Measurements from ENCODE around the gene NTM. TPM values are rescaled to one million over a fixed set of nuclear protein-coding genes. Genes with fewer than 3 reads are reported as not detected.

NTM gene
- polyA plus RNA-seq, 1 donor from 2014 or later = 39.4 TPM

DNA sequence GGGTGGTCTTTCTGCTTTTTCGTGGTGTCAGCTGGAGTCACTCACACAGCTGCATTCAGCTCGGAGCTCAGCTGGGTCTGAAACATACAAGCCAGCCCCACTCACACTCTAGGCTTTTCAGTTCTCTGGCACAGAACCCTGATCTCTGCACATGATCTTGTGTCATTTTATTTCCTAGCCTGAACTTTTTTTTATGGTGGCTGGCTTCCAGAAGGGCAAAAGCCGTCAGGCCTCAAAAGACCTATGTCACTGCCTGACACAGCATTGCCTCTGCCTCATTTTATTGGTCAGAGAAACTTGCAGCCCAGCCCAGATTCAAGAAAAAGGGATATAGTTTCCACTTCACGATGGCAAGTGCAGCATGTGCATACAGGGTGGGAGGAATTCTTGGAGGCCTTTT lies 117.8 kb downstream of the NTM start:
- no peaks in the 10 kb centered on the region for H3K27me3 ChIP-seq (ENCODE audit: insufficient read depth, low read depth, low read length)
- no peak for TF ChIP-seq SMC3 (conservative IDR thresholded peaks at IDR 0.05; ENCODE audit: poor library complexity)
- no peak for TF ChIP-seq EZH2 (IDR thresholded peaks at IDR 0.05; ENCODE audit: borderline replicate concordance, insufficient read depth, low read length, poor library complexity, severe bottlenecking)
- TF ChIP-seq MXI1 (conservative IDR thresholded peaks at IDR 0.05; ENCODE audit: poor library complexity, severe bottlenecking) = no peak
- no peak for TF ChIP-seq CTCF (IDR thresholded peaks at IDR 0.05; ENCODE audit: poor library complexity, severe bottlenecking)
- TF ChIP-seq POLR2AphosphoS5 (IDR thresholded peaks at IDR 0.05) = no peak
- TF ChIP-seq, protein P1, sequence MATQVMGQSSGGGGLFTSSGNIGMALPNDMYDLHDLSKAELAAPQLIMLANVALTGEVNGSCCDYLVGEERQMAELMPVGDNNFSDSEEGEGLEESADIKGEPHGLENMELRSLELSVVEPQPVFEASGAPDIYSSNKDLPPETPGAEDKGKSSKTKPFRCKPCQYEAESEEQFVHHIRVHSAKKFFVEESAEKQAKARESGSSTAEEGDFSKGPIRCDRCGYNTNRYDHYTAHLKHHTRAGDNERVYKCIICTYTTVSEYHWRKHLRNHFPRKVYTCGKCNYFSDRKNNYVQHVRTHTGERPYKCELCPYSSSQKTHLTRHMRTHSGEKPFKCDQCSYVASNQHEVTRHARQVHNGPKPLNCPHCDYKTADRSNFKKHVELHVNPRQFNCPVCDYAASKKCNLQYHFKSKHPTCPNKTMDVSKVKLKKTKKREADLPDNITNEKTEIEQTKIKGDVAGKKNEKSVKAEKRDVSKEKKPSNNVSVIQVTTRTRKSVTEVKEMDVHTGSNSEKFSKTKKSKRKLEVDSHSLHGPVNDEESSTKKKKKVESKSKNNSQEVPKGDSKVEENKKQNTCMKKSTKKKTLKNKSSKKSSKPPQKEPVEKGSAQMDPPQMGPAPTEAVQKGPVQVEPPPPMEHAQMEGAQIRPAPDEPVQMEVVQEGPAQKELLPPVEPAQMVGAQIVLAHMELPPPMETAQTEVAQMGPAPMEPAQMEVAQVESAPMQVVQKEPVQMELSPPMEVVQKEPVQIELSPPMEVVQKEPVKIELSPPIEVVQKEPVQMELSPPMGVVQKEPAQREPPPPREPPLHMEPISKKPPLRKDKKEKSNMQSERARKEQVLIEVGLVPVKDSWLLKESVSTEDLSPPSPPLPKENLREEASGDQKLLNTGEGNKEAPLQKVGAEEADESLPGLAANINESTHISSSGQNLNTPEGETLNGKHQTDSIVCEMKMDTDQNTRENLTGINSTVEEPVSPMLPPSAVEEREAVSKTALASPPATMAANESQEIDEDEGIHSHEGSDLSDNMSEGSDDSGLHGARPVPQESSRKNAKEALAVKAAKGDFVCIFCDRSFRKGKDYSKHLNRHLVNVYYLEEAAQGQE (IDR thresholded peaks at IDR 0.05; ENCODE audit: borderline replicate concordance) = no peak
- TF ChIP-seq EP300 (conservative IDR thresholded peaks at IDR 0.05; ENCODE audit: poor library complexity, severe bottlenecking) = no peak
- TF ChIP-seq RAD21 (conservative IDR thresholded peaks at IDR 0.05) = no peak
- no peak for TF ChIP-seq TAF1 (IDR thresholded peaks at IDR 0.05; ENCODE audit: low read depth)
- H4K20me1 ChIP-seq (ENCODE audit: insufficient read depth) = no peaks in the 10 kb centered on the region
- no peak overlapping the region for H3K9ac ChIP-seq (ENCODE audit: low read length)
- no peaks in the 10 kb centered on the region for H3K9me3 ChIP-seq (ENCODE audit: low read length)
- no peaks in the 10 kb centered on the region for H3K36me3 ChIP-seq (ENCODE audit: insufficient read depth, low read length)
- H3K9me2 ChIP-seq (ENCODE audit: insufficient read depth, low read length) = no peaks in the 10 kb centered on the region
- no peak overlapping the region for H3K27ac ChIP-seq (ENCODE audit: low read length)
- H3F3A ChIP-seq (ENCODE audit: insufficient read depth, low read length, poor library complexity, severe bottlenecking) = no peaks in the 10 kb centered on the region
- H3K4me2 ChIP-seq (ENCODE audit: low read length) = no peak overlapping the region
- no peaks in the 10 kb centered on the region for H3K79me2 ChIP-seq (replicated peaks; ENCODE audit: insufficient read depth, low read length)
- no peak overlapping the region for H3K4me3 ChIP-seq (ENCODE audit: low read length)
- H2AFZ ChIP-seq (ENCODE audit: low read depth, low read length) = no peak overlapping the region

DNA sequence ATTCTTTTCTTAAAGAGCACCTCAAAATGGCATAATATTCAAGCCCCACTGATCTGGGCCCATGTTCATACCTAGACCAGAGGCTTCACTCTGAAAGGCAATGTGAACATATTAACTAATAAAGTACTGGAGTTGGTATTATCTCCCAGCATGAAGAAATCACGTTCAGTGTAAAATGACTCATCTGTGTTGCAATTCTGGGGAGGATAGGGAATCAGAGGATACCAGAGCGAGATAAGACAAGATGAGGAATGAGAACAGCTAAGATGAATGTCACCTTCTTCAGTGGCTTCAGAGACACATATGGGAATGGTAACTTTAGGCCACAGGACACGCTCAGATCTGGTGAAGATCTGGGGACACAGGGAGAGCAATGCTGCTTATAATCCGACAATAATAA lies 121.1 kb downstream of the NTM start:
- TF ChIP-seq CTCF (IDR thresholded peaks at IDR 0.05; ENCODE audit: poor library complexity, severe bottlenecking) (no peak), MXI1 (conservative IDR thresholded peaks at IDR 0.05; ENCODE audit: poor library complexity, severe bottlenecking) (no peak), EP300 (conservative IDR thresholded peaks at IDR 0.05; ENCODE audit: poor library complexity, severe bottlenecking) (no peak), RAD21 (conservative IDR thresholded peaks at IDR 0.05) (no peak), EZH2 (IDR thresholded peaks at IDR 0.05; ENCODE audit: borderline replicate concordance, insufficient read depth, low read length, poor library complexity, severe bottlenecking) (no peak), TAF1 (IDR thresholded peaks at IDR 0.05; ENCODE audit: low read depth) (no peak), SMC3 (conservative IDR thresholded peaks at IDR 0.05; ENCODE audit: poor library complexity) (no peak), POLR2AphosphoS5 (IDR thresholded peaks at IDR 0.05) (no peak)
- TF ChIP-seq, protein P1 (IDR thresholded peaks at IDR 0.05; ENCODE audit: borderline replicate concordance) = no peak

More for the DNA sequence above, 121.1 kb downstream of the NTM start:
- no peak overlapping the region for H3K4me3 ChIP-seq (ENCODE audit: low read length)
- H2AFZ ChIP-seq (ENCODE audit: low read depth, low read length) = no peak overlapping the region
- no peaks in the 10 kb centered on the region for H3K9me2 ChIP-seq (ENCODE audit: insufficient read depth, low read length)
- no peak overlapping the region for H3K27ac ChIP-seq (ENCODE audit: low read length)
- H3K9me3 ChIP-seq (ENCODE audit: low read length) = no peaks in the 10 kb centered on the region
- H3K4me2 ChIP-seq (ENCODE audit: low read length) = no peak overlapping the region
- H3K36me3 ChIP-seq (ENCODE audit: insufficient read depth, low read length) = no peaks in the 10 kb centered on the region
- H3F3A ChIP-seq (ENCODE audit: insufficient read depth, low read length, poor library complexity, severe bottlenecking) = no peaks in the 10 kb centered on the region
- no peaks in the 10 kb centered on the region for H3K27me3 ChIP-seq (ENCODE audit: insufficient read depth, low read depth, low read length)
- H4K20me1 ChIP-seq (ENCODE audit: insufficient read depth) = no peaks in the 10 kb centered on the region
- no peaks in the 10 kb centered on the region for H3K79me2 ChIP-seq (replicated peaks; ENCODE audit: insufficient read depth, low read length)
- no peak overlapping the region for H3K9ac ChIP-seq (ENCODE audit: low read length)

All from neural cell (in vitro differentiated cells).